Thymus (tissue), 11 donors: ENCODE data around the gene CDH4. TPM values are rescaled to one million over a fixed set of nuclear protein-coding genes. Genes with fewer than 3 reads are reported as not detected.

Source experiments
- DNase-seq, 9 donors: peaks; one replicate each; pipeline ENCODE4 v3.0.0-alpha.2; 2013; ENCODE audit warnings: low spot score in 9 of 9, low read depth in 6 of 9, missing footprints in 1 of 9
- H3K27ac ChIP-seq, 2 donors: one replicate each; pipeline ENCODE4 v1.5.1; 2013; ENCODE audit warnings: control low read depth in 1 of 2, low read depth in 1 of 2, low read length in 1 of 2, mild to moderate bottlenecking in 1 of 2, moderate library complexity in 1 of 2
- H3K27me3 ChIP-seq, 2 donors: one replicate each; pipeline ENCODE4 v1.5.1; 2013; ENCODE audit warnings: low read length in 1 of 2; ENCODE audit not compliant: control insufficient read depth in 2 of 2, insufficient read depth in 1 of 2
- H3K36me3 ChIP-seq, 2 donors: one replicate each; pipeline ENCODE4 v1.5.1; 2013; ENCODE audit warnings: low read length in 1 of 2, mild to moderate bottlenecking in 1 of 2, moderate library complexity in 1 of 2; ENCODE audit not compliant: control insufficient read depth in 2 of 2, insufficient read depth in 2 of 2
- H3K4me1 ChIP-seq, 2 donors: one replicate each; pipeline ENCODE4 v1.5.1; 2013; ENCODE audit warnings: low read length in 2 of 2; ENCODE audit not compliant: control insufficient read depth in 2 of 2, insufficient read depth in 2 of 2
- H3K4me3 ChIP-seq, 2 donors: one replicate each; pipeline ENCODE4 v1.5.1; 2013; ENCODE audit warnings: low read length in 2 of 2, control low read depth in 1 of 2, mild to moderate bottlenecking in 1 of 2
- H3K9me3 ChIP-seq, 2 donors: one replicate each; pipeline ENCODE4 v1.5.1; 2013; ENCODE audit warnings: low read length in 1 of 2, mild to moderate bottlenecking in 1 of 2; ENCODE audit not compliant: control insufficient read depth in 2 of 2, insufficient read depth in 1 of 2
- WGBS: extraction: QIAGEN DNeasy Blood & Tissue Kit; methylation state at CpG from one replicate; pipeline ENCODE4 v1.1.7; 2013; 5-methylcytosine and 5-hydroxymethylcytosine counted together
- polyA plus RNA-seq: library from polyadenylated mRNA; stranded (reverse); fragments of 200-250 nt; gene quantifications from one replicate; pipeline ENCODE4 v1.2.3, GENCODE V29; 2013
- total RNA-seq: library from RNA; stranded (reverse); fragments of 120-200 nt; gene quantifications from one replicate; pipeline ENCODE4 v1.2.4, GENCODE V29; 2013
- donor health status: healthy.

Gene CDH4
- total and polyA plus RNA-seq, 2 donors, result 0.34 to 0.61 TPM

DNA sequence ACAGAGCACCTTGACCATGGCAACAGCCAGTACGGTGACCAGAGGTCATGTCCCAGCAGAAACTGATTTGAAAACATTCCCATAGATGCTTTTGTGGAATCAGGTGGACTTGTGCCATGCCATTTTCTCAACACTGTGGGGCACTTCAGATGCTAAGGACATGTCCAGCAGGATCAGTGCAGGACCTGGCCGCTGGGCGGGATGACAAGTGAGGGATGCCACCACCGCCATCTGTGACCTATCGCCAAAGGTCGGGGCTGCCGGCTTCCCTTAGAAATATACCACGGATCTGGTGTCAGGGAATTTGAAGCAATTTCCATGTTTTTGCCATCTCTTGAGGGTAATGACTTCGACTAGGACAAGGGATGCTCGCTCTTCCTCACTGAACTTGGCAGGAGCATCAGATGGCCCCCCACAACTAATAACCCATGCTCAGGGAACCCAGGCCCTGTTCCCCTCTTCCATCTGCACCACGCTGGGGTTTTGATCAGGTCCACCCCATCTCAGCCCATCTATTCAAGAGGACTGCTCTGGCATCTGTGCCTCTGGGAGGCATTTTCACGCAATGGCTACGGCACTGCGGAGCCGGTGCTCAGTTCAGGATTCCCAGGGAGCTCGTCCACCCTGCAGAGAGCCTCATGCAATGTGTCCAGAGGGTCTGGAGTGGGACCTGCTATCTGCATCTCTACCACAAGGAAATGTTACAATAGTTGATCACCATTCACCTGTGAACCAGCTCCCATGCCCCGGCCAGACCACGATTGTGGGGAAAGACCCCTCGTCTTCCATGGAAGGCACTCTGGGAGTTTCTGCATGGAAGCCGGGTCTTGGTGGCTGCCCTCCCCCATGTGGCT lies 511.1 kb downstream of the CDH4 start:
- Histone ChIP-seq H3K27me3 (no peaks in the 10 kb centered on the region), H3K4me1 (no peaks in the 10 kb centered on the region), H3K4me3 (no peak overlapping the region), H3K9me3 (peaks cover 0 to 6% of the 10 kb centered on the region in 2 donors), H3K36me3 (no peaks in the 10 kb centered on the region), H3K27ac (no peak overlapping the region)
- DNase-seq, result no peak
- WGBS, result 94% methylated on average over 20 of the region's 20 CpGs

DNA sequence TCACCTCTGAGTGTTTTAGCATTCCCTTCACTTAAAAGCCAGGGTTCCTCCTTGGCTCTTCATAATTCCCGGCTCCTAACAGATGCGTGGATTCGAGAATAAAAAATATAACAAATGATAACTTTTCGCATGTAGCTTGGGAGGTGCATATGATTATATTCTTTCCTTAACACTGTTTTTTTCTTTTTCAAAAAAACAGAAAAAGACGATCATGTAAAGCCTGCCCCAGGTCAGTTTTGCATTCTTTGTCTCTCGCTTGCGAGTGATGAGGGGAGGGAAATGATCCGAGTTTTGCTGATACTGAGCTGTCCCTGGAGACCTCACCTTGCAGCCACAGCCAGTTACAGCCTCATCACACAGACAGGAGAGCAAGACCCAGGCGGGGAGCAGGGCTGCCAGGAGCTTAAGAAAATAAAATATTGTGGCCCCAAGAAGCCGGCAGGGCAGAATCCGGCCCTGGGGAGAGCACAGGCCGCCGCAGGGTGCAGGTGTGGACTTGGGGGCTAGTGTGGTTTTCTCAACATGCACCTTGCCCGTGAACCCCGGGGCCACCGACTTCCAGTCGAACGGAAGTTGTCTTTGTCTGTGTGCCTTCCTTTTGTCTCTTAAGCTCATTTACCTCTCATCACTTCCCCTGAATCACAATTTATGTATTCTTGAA lies 511.8 kb downstream of the CDH4 start:
- H3K27me3 ChIP-seq, result no peaks in the 10 kb centered on the region
- WGBS, result 89% methylated on average over 18 of the region's 18 CpGs
- no peak overlapping the region for H3K27ac ChIP-seq
- H3K9me3 ChIP-seq, result peaks cover 0 to 5% of the 10 kb centered on the region in 2 donors
- H3K4me3 ChIP-seq, result no peak overlapping the region
- H3K4me1 ChIP-seq, result no peaks in the 10 kb centered on the region
- H3K36me3 ChIP-seq, result no peaks in the 10 kb centered on the region
- DNase-seq, result no peak

DNA sequence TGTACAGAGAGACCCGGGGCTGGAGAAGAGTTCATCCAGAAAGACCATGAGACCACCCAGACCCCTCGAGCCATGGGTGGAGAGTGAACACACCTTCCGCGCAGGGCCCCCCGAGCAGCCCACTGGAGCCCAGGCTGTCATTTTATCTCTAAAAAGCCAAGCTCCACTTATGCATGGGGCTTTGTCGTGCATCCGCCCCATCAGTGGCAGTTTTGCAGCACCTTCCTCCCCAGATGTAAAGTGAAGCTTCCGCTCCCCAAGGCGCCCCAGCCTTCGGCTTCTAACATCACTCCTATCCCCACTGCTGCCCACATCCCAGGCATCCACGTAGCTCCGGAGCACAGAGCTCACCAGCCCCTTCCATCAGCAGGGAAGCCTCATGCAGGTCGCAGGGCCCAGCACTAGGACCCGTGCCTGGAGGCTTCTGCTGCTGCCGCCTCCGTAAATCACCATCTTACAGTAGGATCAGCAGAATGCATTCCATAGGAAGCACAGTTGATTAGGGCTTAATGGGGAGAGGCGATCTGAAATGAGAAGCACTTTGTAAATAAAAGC lies 512.5 kb downstream of the CDH4 start:
- H3K36me3 ChIP-seq, result no peaks in the 10 kb centered on the region
- WGBS, result 86% methylated on average over 17 of the region's 17 CpGs
- peaks cover 0 to 5% of the 10 kb centered on the region in 2 donors for H3K9me3 ChIP-seq
- no peak overlapping the region for H3K4me3 ChIP-seq
- no peaks in the 10 kb centered on the region for H3K27me3 ChIP-seq
- H3K27ac ChIP-seq, result no peak overlapping the region
- no peak for DNase-seq
- no peaks in the 10 kb centered on the region for H3K4me1 ChIP-seq

DNA sequence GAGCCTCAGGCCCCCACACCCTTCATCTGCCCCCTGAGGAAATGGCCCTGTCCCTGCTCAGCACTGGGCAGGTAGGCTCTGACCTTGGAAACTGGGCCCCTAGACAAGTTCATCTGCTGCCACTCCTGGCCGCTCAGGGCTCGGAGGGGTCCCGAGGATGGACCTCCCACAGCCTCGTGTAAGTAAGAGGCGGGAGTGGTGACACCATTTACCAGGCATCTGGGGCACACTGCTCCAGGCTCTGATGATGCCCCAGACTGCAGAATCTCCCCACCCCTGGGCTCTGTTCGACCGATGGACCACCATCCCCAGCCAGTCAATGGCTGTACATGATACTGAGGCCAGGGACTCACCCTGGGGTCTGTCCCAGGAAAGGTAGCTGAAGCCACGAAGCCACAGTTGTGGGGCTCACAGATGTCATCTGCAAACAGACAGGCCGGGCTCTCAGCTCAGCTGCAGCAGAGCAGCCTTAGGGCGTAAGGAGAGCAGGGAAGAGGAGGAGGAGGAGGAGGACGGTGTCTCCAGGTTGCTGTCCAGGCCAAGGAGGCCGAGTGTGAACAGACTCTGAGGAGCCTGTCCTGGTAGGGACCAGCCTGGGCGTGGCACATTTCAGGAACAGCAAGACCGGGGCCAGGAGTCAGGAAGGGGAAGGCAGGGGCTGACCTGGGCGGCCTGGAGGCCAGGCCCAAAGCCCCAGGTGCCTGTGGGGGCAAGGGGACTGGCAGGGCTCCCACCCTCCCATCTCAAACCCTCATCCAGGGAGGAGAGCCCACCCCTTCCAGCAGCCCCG lies 513.2 kb downstream of the CDH4 start:
- WGBS, result 88% methylated on average over 16 of the region's 16 CpGs
- H3K9me3 ChIP-seq, result peaks cover 0 to 4% of the 10 kb centered on the region in 2 donors
- no peaks in the 10 kb centered on the region for H3K4me1 ChIP-seq
- DNase-seq, result no peak
- H3K27me3 ChIP-seq, result no peaks in the 10 kb centered on the region
- H3K4me3 ChIP-seq, result no peak overlapping the region
- no peaks in the 10 kb centered on the region for H3K36me3 ChIP-seq
- H3K27ac ChIP-seq, result no peak overlapping the region

DNA sequence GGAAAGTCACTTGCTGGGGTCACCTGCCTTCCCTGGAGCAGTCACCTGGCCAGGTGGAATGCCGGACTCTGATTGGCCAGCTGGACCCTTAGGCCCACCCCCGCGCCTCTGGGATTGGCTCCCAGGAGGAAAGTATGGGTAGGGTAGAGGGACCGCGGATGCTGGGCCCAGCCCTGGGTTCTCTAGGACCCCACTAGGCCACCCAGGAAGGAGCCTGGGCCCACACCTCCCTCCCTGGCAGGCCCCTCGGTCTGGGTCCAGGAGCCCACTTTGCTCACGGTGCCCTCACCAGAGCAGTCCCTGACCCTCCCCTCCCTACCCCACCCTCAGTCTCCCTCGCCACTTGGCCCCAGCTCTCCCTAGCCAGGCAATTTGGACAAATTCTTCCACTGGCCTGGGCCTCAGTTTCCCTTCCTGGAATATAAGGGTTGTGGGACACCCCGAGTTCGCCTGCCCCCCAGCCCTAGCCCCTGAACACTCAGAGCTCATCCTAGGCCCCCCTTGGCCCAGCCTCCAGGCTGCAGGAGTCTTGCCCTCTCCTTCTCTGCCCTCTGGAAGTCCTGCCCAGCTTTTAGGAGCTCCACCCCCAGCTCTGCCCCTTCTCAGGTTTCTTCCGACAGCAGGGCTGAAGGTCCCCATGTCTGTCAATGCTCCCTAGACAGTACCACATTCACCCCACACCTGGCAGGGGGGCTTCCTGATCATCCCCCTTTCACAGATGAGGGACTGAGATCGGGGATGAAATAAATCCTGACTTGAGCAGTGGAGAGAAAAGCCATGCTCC lies 514.0 kb downstream of the CDH4 start:
- no peaks in the 10 kb centered on the region for H3K36me3 ChIP-seq
- no peak overlapping the region for H3K27ac ChIP-seq
- H3K4me1 ChIP-seq, result no peaks in the 10 kb centered on the region
- DNase-seq, result no peak
- no peak overlapping the region for H3K4me3 ChIP-seq
- H3K27me3 ChIP-seq, result no peaks in the 10 kb centered on the region
- H3K9me3 ChIP-seq, result peaks cover 0 to 1% of the 10 kb centered on the region in 2 donors
- 88% methylated on average over 12 of the region's 12 CpGs for WGBS

DNA sequence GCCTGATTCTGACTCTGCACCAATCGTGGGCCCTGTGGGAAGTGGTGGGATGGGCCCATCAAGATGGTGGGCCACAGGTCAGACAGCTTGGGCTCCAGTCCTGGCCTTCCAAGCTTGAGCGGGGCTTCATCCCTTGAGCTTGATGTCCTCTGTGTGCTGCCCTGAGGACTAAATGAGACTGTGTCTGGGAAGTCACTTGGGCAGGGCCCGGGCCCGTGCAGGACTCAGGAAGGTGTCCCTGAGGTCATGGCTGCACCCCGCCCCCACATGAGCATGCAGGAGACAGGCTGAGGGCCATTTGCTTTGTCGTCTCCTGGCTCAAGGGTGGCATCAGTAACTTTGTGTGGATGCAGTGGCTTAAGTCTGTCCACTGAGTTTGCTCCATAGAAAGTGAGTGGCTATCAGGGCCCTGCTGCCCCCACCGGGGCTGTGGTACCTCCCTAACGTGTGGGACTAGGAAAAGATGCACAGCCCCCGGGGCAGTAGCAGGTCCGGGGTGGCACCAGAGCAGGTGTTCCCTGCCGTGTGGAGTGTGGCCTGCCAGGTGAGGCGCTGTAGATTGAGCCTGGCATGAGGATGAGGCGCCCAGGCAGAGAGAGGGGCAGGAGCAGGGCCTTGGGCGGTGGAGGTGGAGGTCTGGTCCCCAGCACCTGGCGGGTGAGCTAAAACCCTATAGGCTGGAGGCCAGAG lies 515.0 kb downstream of the CDH4 start:
- WGBS, result 89% methylated on average over 15 of the region's 15 CpGs
- DNase-seq, result no peak
- Histone ChIP-seq H3K9me3 (peaks cover 0 to 2% of the 10 kb centered on the region in 2 donors), H3K4me1 (no peaks in the 10 kb centered on the region), H3K27ac (no peak overlapping the region), H3K4me3 (no peak overlapping the region), H3K27me3 (no peaks in the 10 kb centered on the region), H3K36me3 (no peaks in the 10 kb centered on the region)

DNA sequence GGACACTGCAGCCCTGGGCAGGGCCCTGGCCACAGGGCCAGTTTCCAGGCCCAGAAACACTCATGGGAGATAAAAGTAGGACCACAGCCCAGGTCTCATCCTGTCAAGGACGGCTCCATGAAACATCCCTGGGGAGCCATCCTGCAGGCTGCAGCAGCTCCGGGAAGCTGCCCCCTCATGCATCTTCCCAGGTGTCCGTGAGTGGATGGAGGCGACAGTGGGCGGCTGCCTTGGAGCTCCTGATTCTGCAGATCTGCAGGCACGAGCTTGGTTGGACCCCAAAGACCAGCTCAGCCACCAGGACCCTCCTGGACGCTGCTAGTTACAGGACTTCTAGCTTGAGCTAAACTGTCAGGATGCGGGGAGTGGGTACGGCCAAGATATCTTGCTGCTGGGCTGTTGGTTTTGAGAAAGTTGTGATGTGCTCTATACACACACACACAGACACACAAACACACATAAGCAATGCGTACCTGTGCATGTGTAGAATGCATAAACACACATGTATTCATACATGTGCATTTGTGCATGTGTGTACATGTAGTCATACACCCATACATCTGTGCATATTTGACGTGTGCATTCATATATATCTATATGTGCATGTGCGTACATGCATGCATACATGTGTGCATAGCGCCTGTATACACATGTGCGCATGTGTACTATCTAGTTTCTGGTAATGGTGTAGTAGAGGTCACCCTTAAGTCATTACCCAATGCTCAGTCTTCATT lies 515.9 kb downstream of the CDH4 start:
- WGBS, result 92% methylated on average over 14 of the region's 14 CpGs
- DNase-seq, result no peak
- no peaks in the 10 kb centered on the region for H3K27me3 ChIP-seq
- H3K4me1 ChIP-seq, result no peaks in the 10 kb centered on the region
- H3K27ac ChIP-seq, result no peak overlapping the region
- no peak overlapping the region for H3K4me3 ChIP-seq
- peaks cover 0 to 3% of the 10 kb centered on the region in 2 donors for H3K9me3 ChIP-seq
- H3K36me3 ChIP-seq, result no peaks in the 10 kb centered on the region
